GM23248 (cell line): Measurements from ENCODE around the gene RPL36. TPM values are rescaled to one million over a fixed set of nuclear protein-coding genes. Genes with fewer than 3 reads are reported as not detected.

Source experiments
- DNase-seq: peaks from one replicate; pipeline ENCODE4 v3.0.0-alpha.2; 2015
- H2AFZ ChIP-seq: fragments of 200-600 bp; sonication (generic); 2 replicates; pipeline ENCODE4 v1.6.1; 2016; ENCODE audit warnings: antibody characterized with exemption
- H3F3A ChIP-seq: fragments of 200-600 bp; sonication (generic); 2 replicates; pipeline ENCODE4 v1.6.1; 2016; ENCODE audit warnings: mild to moderate bottlenecking, antibody characterized with exemption, mixed run types; ENCODE audit not compliant: insufficient read depth
- H3K27ac ChIP-seq: fragments of 200-600 bp; sonication (generic); 2 replicates; pipeline ENCODE4 v1.5.1; 2016; ENCODE audit warnings: mild to moderate bottlenecking
- H3K27me3 ChIP-seq: fragments of 200-600 bp; sonication (generic); replicated peaks from 2 replicates; pipeline ENCODE4 v1.6.1; 2016; ENCODE audit warnings: mild to moderate bottlenecking; ENCODE audit not compliant: insufficient read depth
- H3K36me3 ChIP-seq: fragments of 200-600 bp; sonication (generic); 2 replicates; pipeline ENCODE4 v1.6.1; 2016; ENCODE audit warnings: low read depth, mild to moderate bottlenecking
- H3K4me1 ChIP-seq: fragments of 200-600 bp; sonication (generic); 2 replicates; pipeline ENCODE4 v1.6.1; 2016; ENCODE audit warnings: mild to moderate bottlenecking; ENCODE audit not compliant: insufficient read depth
- H3K4me2 ChIP-seq: fragments of 200-600 bp; sonication (generic); one replicate; pipeline ENCODE4 v1.6.1; 2016; ENCODE audit warnings: mild to moderate bottlenecking; ENCODE audit not compliant: unreplicated experiment
- H3K4me3 ChIP-seq: fragments of 200-600 bp; sonication (generic); 2 replicates; pipeline ENCODE4 v1.5.1; 2016; ENCODE audit warnings: mild to moderate bottlenecking
- H3K79me2 ChIP-seq: fragments of 200-600 bp; sonication (generic); 2 replicates; pipeline ENCODE4 v1.6.1; 2016; ENCODE audit warnings: mild to moderate bottlenecking; ENCODE audit not compliant: insufficient read depth
- H3K9ac ChIP-seq: fragments of 200-600 bp; sonication (generic); 2 replicates; pipeline ENCODE4 v1.6.1; 2016; ENCODE audit warnings: mild to moderate bottlenecking
- H3K9me2 ChIP-seq: fragments of 200-600 bp; sonication (generic); 2 replicates; pipeline ENCODE4 v1.6.1; 2016; ENCODE audit warnings: mixed run types, mild to moderate bottlenecking, moderate library complexity; ENCODE audit not compliant: insufficient read depth
- H3K9me3 ChIP-seq: fragments of 200-600 bp; sonication (generic); one replicate; pipeline ENCODE4 v1.6.1; 2017; ENCODE audit warnings: low read depth
- H4K20me1 ChIP-seq: fragments of 200-600 bp; sonication (generic); 2 replicates; pipeline ENCODE4 v1.6.0; 2016; ENCODE audit not compliant: insufficient read depth
- EZH2 ChIP-seq: fragments of 200-600 bp; sonication (generic); IDR thresholded peaks from 2 replicates; pipeline ENCODE4 v1.6.1; 2018; ENCODE audit warnings: antibody characterized with exemption, mild to moderate bottlenecking; ENCODE audit not compliant: insufficient read depth, poor library complexity, severe bottlenecking
- EZH2phosphoT487 ChIP-seq: fragments of 200-600 bp; sonication (generic); IDR thresholded peaks from 2 replicates; pipeline ENCODE4 v1.6.1; 2018; ENCODE audit warnings: antibody characterized with exemption, moderate library complexity, mild to moderate bottlenecking, low read depth; ENCODE audit not compliant: insufficient read depth
- WGBS, 2 experiments: methylation state at CpG; one replicate each; pipeline ENCODE4 v1.1.6; 2015 to 2017; ENCODE audit warnings: low lambda C conversion rate in 2 of 2, low coverage in 1 of 2; ENCODE audit errors: missing lambda C conversion rate in 2 of 2; 5-methylcytosine and 5-hydroxymethylcytosine counted together
- in situ Hi-C: fragments of 300-500 bp; cut with MboI; formaldehyde crosslinking; loops from 2 replicates; pipeline ENCODE4 v1.15.0; 2020
- polyA plus RNA-seq: library from polyadenylated mRNA; unstranded; fragments of >200 nt; fragmentation: Nextera tagmentation; extraction: Ambion mirVana; gene quantifications from 2 replicates; pipeline ENCODE4 v1.2.1, GENCODE V29; 2016
- total RNA-seq: library from RNA; depleted of rRNA; stranded (reverse); fragments of >200 nt; shearing (Covaris generic); gene quantifications from 2 replicates; pipeline ENCODE4 v1.2.3, GENCODE V29; 2014

Gene RPL36
- total and polyA plus RNA-seq, 2 experiments from 2014 or later: 503 to 1,128 TPM

GRCh38 chr19:5714816-5715215 is 24.7 kb downstream of the RPL36 start:
- Histone ChIP-seq H3K36me3 (peaks cover 38% of the 10 kb centered on the region), H2AFZ (no peak overlapping the region), H3K9ac (no peak overlapping the region), H4K20me1 (peaks cover 8% of the 10 kb centered on the region), H3F3A (peaks cover 24% of the 10 kb centered on the region), H3K4me1 (peaks cover 17% of the 10 kb centered on the region), H3K27ac (no peak overlapping the region), H3K9me3 (no peaks in the 10 kb centered on the region), H3K9me2 (no peaks in the 10 kb centered on the region), H3K4me3 (no peak overlapping the region), H3K79me2 (peaks cover 81% of the 10 kb centered on the region), H3K4me2 (no peak overlapping the region), H3K27me3 (no peaks in the 10 kb centered on the region)
- TF ChIP-seq EZH2 (no peak), EZH2phosphoT487 (no peak)
- 87 to 89% methylated on average over 10 of the region's 10 CpGs for WGBS, 2 experiments
- in situ Hi-C loops: no loop called here
- no peak for DNase-seq

GRCh38 chr19:5717215-5717935 is 27.3 kb downstream of the RPL36 start:
- H3K36me3 ChIP-seq: peaks cover 21% of the 10 kb centered on the region
- no peak overlapping the region for H2AFZ ChIP-seq
- H3K9me2 ChIP-seq: no peaks in the 10 kb centered on the region
- H3K9ac ChIP-seq: peak overlapping the region; percentile 100
- no peak for DNase-seq
- H3K27ac ChIP-seq: peak overlapping the region; percentile 100
- in situ Hi-C loops: no loop called here
- H3F3A ChIP-seq: peaks cover 24% of the 10 kb centered on the region
- H3K79me2 ChIP-seq: peaks cover 74% of the 10 kb centered on the region
- WGBS, 2 experiments: 48 to 51% methylated on average over 8 of the region's 8 CpGs
- H3K27me3 ChIP-seq: no peaks in the 10 kb centered on the region
- peaks cover 17% of the 10 kb centered on the region for H3K4me1 ChIP-seq
- peak overlapping the region; percentile 97 for H3K4me3 ChIP-seq
- H3K4me2 ChIP-seq: peak overlapping the region; percentile 99
- peaks cover 8% of the 10 kb centered on the region for H4K20me1 ChIP-seq
- TF ChIP-seq EZH2phosphoT487: no peak
- no peak for TF ChIP-seq EZH2
- no peaks in the 10 kb centered on the region for H3K9me3 ChIP-seq

- H3K9me2 ChIP-seq: no peaks in the 10 kb centered on the region
- no peaks in the 10 kb centered on the region for H3K9me3 ChIP-seq
- peaks cover 24% of the 10 kb centered on the region for H3F3A ChIP-seq
- peak; percentile 81 for DNase-seq
- peak overlapping the region; percentile 100 for H3K9ac ChIP-seq
- H3K4me1 ChIP-seq: peaks cover 17% of the 10 kb centered on the region
- H4K20me1 ChIP-seq: peaks cover 8% of the 10 kb centered on the region
- H3K27me3 ChIP-seq: no peaks in the 10 kb centered on the region
- WGBS, 2 experiments: 30% methylated on average over 14 of the region's 14 CpGs
- peak overlapping the region; percentile 99 for H3K4me2 ChIP-seq
- TF ChIP-seq EZH2phosphoT487: no peak
- H3K27ac ChIP-seq: peak overlapping the region; percentile 100
- H3K79me2 ChIP-seq: peaks cover 67% of the 10 kb centered on the region
- in situ Hi-C loops: no loop called here
- no peak overlapping the region for H2AFZ ChIP-seq
- peaks cover 14% of the 10 kb centered on the region for H3K36me3 ChIP-seq
- H3K4me3 ChIP-seq: peak overlapping the region; percentile 97
Observed at GRCh38 chr19:5718037-5718578, 28.0 kb downstream of the RPL36 start.

GRCh38 chr19:5718579-5719273 is 28.6 kb downstream of the RPL36 start:
- DNase-seq: peak; percentile 91
- H3K79me2 ChIP-seq: peaks cover 60% of the 10 kb centered on the region
- no peaks in the 10 kb centered on the region for H3K9me3 ChIP-seq
- H3K4me2 ChIP-seq: peak overlapping the region; percentile 99
- in situ Hi-C loops: no loop called here
- peaks cover 17% of the 10 kb centered on the region for H3K4me1 ChIP-seq
- H3F3A ChIP-seq: peaks cover 24% of the 10 kb centered on the region
- no peaks in the 10 kb centered on the region for H3K9me2 ChIP-seq
- no peak overlapping the region for H2AFZ ChIP-seq
- H4K20me1 ChIP-seq: peaks cover 7% of the 10 kb centered on the region
- no peaks in the 10 kb centered on the region for H3K27me3 ChIP-seq
- peaks cover 9% of the 10 kb centered on the region for H3K36me3 ChIP-seq
- H3K9ac ChIP-seq: peak overlapping the region; percentile 100
- TF ChIP-seq EZH2phosphoT487 (no peak), EZH2 (no peak)
- H3K27ac ChIP-seq: peak overlapping the region; percentile 100
- peak overlapping the region; percentile 97 for H3K4me3 ChIP-seq
- 21 to 22% methylated on average over 11 of the region's 11 CpGs for WGBS, 2 experiments
